Upper lobe of right lung (tissue), 1 donor: Measurements from ENCODE around the gene CEP104. TPM values are rescaled to one million over a fixed set of nuclear protein-coding genes. Genes with fewer than 3 reads are reported as not detected.

Source experiments
- ATAC-seq: fragments of 200-7000 bp; cut with Tn5 transposase; one replicate; pipeline ENCODE4 v1.9.1; 2020; ENCODE audit warnings: mild to moderate bottlenecking, moderate library complexity
- DNase-seq: peaks from one replicate; pipeline ENCODE4 v3.0.0-alpha.2; 2020
- H3K27ac ChIP-seq: fragments of 200-600 bp; one replicate; pipeline ENCODE4 v1.8.0; 2022
- H3K27me3 ChIP-seq: fragments of 200-600 bp; one replicate; pipeline ENCODE4 v1.8.0; 2022; ENCODE audit warnings: mild to moderate bottlenecking
- H3K36me3 ChIP-seq: fragments of 200-600 bp; one replicate; pipeline ENCODE4 v1.8.0; 2022
- H3K4me1 ChIP-seq: fragments of 200-600 bp; one replicate; pipeline ENCODE4 v1.8.0; 2022
- H3K4me3 ChIP-seq: fragments of 200-600 bp; one replicate; pipeline ENCODE4 v1.8.0; 2022; ENCODE audit warnings: mild to moderate bottlenecking
- H3K9me3 ChIP-seq: fragments of 200-600 bp; one replicate; pipeline ENCODE4 v1.8.0; 2022
- CTCF ChIP-seq: fragments of 200-600 bp; IDR thresholded peaks from one replicate; pipeline ENCODE4 v1.8.0; 2022; ENCODE audit warnings: antibody characterized with exemption
- intact Hi-C: fragments of 100-400 bp; cut with DNase I; formaldehyde crosslinking; loops from one replicate; pipeline ENCODE4 v1.11.0; 2022
- total RNA-seq: library from RNA; stranded (reverse); fragmentation: NEBNext Ultra II Directional; extraction: Animal tissue kit (Norgen Biotek cat#: 25700); gene quantifications from one replicate; pipeline ENCODE4 v1.2.1, GENCODE V29; 2021
- donor health status: DM: no; HTN: yes; CAD: no; lungs with severe emphysema.

CEP104 gene
- total RNA-seq, 1 donor from 2014 or later, result 61.0 TPM

GRCh38 chr1:3768811-3769390 is 88.1 kb downstream of the CEP104 start:
- Histone ChIP-seq H3K4me1 (peaks cover 8% of the 10 kb centered on the region), H3K27me3 (no peaks in the 10 kb centered on the region), H3K27ac (no peak overlapping the region), H3K36me3 (no peaks in the 10 kb centered on the region), H3K9me3 (no peaks in the 10 kb centered on the region), H3K4me3 (no peak overlapping the region)
- no peak for DNase-seq
- TF ChIP-seq CTCF, result no peak
- intact Hi-C loops, result no loop called here
- ATAC-seq, result no peak

- intact Hi-C loops, result no loop called here
- H3K9me3 ChIP-seq, result no peaks in the 10 kb centered on the region
- peaks cover 2% of the 10 kb centered on the region for H3K27me3 ChIP-seq
- ATAC-seq, result no peak
- H3K27ac ChIP-seq, result no peak overlapping the region
- H3K4me1 ChIP-seq, result peaks cover 8% of the 10 kb centered on the region
- no peak for DNase-seq
- H3K4me3 ChIP-seq, result no peak overlapping the region
- no peaks in the 10 kb centered on the region for H3K36me3 ChIP-seq
- TF ChIP-seq CTCF, result no peak
These were observed 89.6 kb downstream of the CEP104 start for GRCh38 chr1:3767328-3767925.

GRCh38 chr1:3763351-3764125 is 93.5 kb downstream of the CEP104 start:
- Histone ChIP-seq H3K4me1 (no peaks in the 10 kb centered on the region), H3K36me3 (no peaks in the 10 kb centered on the region), H3K27me3 (peaks cover 16% of the 10 kb centered on the region), H3K27ac (no peak overlapping the region), H3K4me3 (no peak overlapping the region), H3K9me3 (no peaks in the 10 kb centered on the region)
- DNase-seq, result no peak
- no peak for ATAC-seq
- no peak for TF ChIP-seq CTCF
- intact Hi-C loops, result no loop called here

GRCh38 chr1:3762873-3763228 is 94.2 kb downstream of the CEP104 start:
- DNase-seq (no peak), ATAC-seq (peak; percentile 16)
- no peaks in the 10 kb centered on the region for H3K36me3 ChIP-seq
- no peaks in the 10 kb centered on the region for H3K4me1 ChIP-seq
- no peak overlapping the region for H3K27ac ChIP-seq
- intact Hi-C loops, result no loop called here
- no peak for TF ChIP-seq CTCF
- H3K27me3 ChIP-seq, result peaks cover 16% of the 10 kb centered on the region
- no peak overlapping the region for H3K4me3 ChIP-seq
- no peaks in the 10 kb centered on the region for H3K9me3 ChIP-seq

- ATAC-seq, result peak; percentile 11
- intact Hi-C loops, result no loop called here
- no peak for TF ChIP-seq CTCF
- Histone ChIP-seq H3K4me3 (no peak overlapping the region), H3K4me1 (no peaks in the 10 kb centered on the region), H3K27ac (no peak overlapping the region), H3K36me3 (no peaks in the 10 kb centered on the region), H3K9me3 (no peaks in the 10 kb centered on the region), H3K27me3 (peaks cover 16% of the 10 kb centered on the region)
- DNase-seq, result no peak
These were observed 94.7 kb downstream of the CEP104 start for GRCh38 chr1:3762151-3762872.

Other genes with a start within 250 kb of the CEP104 start
- 96.6 TPM for gene MEGF6, start 245.7 kb downstream of the CEP104 start, total RNA-seq
- gene TPRG1L, start 232.2 kb downstream of the CEP104 start, total RNA-seq, result 47.5 TPM
- 18.5 TPM for gene WRAP73, start 207.1 kb downstream of the CEP104 start, total RNA-seq
- gene TP73, start 204.7 kb downstream of the CEP104 start, total RNA-seq, result 0.29 TPM
- not detected for gene CCDC27, start 104.8 kb downstream of the CEP104 start, total RNA-seq
- 9.3 TPM for gene SMIM1, start 84.5 kb downstream of the CEP104 start, total RNA-seq
- 34.2 TPM for gene LRRC47, start 60.7 kb downstream of the CEP104 start, total RNA-seq
- 8.5 TPM for gene DFFB, start 265 bp upstream of the CEP104 start, total RNA-seq
- 19.9 TPM for gene C1orf174, start 43.1 kb upstream of the CEP104 start, total RNA-seq